IPS-NIHi7 (cell line): ENCODE results near the gene FASTK.
"Not testable (repeated sequence)": the region's sequence is repeated elsewhere in the genome, so short reads cannot be mapped to it uniquely, and the experiment has no call there.

Experiments used
- DNase-seq: peaks from one replicate; pipeline ENCODE4 v3.0.0; 2012; ENCODE audit warnings: mixed read lengths; ENCODE audit errors: extremely low spot score

The FASTK gene

DNA sequence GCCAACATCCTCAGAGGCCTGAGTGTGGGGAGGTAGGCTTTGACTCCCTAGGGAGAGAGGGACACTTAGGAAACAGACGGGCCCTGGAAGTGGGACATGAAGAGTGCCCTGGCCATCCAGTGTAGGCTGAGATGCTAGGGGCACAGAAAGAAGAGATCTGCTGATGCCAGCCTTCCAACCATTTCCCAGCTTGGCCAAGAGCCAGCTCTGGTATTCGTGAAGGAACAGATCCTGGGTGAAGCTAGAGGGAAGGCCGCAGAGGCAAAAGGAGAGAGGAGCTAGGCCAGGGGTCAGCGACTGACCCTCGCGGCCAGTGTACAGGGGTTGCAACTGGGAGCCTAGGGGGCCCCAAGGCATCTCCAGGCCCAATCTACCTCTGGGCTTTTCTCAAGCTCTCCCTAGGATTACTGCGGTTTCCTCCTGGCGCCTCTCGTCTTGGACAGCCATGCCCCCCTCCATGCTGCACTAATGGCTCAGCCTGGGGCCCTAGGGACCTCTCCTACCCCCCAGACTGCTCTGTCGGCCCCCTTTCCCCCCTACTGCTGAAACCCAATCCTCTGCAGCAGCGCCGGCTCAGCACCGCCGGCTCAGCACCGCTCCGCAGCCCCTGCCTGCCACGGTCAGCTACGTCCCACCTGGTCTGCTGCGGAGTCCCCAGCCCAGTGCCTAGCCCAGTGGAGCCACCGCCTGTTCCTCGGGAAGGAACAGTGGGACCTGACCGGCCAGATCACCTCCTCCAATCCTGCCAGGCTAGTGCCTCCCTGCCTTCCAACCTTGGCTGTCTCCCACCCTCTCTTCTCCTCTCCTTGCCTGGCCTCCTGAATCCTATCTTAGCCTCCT is 32.4 kb downstream of the FASTK start, which contains the start of gene ASIC3:
TSS of gene ASIC3 (plus strand) at position 556 of the 840 bp plus-strand sequence. CDS start 355 bp downstream, outside the sequence.
- DNase-seq, result no peak

DNA sequence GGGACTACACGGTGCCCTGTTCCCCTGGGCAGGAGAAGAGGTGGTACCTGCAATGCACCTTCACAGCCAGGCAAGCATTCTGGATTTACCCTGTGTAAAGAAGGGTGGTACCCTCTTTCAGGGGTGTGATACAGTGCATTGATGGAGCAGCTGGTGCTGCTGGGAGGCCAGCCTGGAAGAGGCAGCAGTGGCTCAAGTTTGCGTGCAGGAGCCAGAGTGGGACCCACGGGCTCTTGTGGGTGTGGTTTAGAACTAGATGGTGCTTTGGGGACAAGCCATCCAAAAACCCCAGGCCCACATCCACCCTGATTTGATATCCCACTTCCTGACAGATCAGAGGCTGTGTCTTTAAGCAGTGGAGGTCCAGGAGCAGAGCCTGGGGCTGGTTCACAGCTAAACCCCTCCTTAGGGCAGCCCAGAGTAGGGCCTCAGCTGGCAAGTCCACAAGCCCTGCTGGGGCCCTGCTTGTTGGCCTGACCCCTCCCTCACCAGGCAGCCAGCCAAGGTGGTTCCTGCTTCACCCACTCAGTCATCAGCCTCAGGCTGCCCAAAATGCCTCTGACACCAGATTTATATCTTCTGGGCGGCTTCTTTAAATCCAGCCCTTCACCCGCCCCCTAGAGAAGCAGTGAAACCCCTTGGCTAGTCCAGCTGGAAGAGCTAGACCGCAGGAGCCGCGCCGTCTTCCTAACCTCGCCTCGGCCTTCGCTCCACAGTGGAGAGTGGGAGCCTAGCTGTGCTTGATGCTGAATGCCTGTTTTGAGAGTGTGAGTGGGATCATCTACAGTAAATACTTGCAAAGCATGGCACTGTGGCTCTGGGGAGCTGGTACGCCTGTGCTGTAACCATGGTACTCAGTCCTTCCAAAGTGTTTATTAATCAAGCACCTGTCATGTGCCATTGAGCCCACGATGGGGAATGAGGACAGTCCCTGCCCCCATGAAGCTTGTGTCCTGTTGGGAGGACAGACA is 33.7 kb downstream of the FASTK start:
- no peak for DNase-seq

DNA sequence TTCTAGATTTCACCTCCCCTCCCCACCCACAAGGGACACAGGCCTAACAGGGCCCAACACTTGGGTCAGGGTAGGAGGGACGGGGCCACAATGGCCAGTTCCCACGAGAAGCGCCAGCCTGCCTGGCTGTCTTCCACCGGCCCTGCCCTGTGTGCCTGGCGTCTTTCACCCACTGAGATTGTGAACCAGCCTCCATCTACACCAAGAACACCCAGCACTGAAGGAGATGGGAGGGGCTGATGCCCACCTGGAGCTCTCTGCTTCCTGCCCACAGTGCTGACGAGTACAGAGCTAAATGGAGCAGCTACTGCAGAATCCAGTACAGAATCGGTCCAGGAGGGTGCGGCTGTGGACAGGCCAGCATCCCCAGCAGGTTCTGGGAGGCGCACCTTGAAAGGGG is 34.6 kb downstream of the FASTK start:
- DNase-seq, result no peak

DNA sequence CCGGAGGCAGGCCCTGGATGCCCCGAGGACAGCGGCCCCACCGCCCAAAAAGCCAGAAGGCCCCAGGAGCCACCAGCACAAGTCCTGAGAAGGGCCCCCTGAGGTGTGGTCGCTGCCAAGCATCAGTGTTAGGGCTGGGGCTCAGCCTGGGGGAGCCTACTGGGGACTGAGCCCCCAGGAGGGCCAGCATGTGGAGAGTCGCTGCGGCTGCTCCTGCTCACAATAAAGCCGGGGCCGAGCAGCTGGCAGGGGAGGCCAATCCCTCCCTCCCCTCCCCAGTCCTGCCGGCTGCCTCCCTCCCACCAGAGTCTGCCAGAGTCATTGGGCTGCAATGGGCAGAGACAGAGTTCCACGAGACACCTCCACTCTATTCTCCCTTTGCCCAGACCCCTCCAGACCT is 35.3 kb downstream of the FASTK start:
- no peak for DNase-seq

DNA sequence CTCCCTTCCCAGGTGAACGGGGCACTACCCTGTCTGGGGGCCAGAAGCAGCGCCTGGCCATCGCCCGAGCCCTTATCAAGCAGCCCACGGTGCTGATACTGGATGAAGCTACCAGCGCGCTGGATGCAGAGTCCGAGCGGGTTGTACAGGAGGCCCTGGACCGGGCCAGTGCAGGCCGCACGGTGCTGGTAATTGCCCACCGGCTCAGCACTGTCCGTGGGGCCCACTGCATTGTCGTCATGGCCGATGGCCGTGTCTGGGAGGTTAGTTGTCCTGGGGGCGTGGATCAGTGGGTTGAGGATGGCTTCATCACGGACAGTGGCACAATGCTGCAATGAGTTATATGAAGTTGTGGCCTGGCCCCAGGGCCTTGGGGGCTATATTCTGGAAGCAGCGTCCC is 36.6 kb downstream of the FASTK start:
- DNase-seq, result no peak

DNA sequence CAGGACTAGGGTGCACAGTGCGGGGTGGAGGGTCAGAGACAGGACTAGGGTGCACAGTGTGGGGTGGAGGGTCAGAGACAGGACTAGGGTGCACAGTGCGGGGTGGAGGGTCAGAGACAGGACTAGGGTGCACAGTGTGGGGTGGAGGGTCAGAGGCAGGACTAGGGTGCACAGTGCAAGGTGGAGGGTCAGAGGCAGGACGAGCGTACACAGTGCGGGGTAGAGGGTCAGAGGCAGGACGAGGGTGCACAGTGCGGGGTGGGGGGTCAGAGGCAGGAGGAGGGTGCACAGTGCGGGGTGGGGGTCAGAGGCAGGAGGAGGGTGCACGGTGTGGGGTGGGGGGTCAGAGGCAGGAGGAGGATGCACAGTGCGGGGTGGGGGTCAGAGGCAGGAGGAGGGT is 37.2 kb downstream of the FASTK start:
- DNase-seq, result not testable (repeated sequence)

DNA sequence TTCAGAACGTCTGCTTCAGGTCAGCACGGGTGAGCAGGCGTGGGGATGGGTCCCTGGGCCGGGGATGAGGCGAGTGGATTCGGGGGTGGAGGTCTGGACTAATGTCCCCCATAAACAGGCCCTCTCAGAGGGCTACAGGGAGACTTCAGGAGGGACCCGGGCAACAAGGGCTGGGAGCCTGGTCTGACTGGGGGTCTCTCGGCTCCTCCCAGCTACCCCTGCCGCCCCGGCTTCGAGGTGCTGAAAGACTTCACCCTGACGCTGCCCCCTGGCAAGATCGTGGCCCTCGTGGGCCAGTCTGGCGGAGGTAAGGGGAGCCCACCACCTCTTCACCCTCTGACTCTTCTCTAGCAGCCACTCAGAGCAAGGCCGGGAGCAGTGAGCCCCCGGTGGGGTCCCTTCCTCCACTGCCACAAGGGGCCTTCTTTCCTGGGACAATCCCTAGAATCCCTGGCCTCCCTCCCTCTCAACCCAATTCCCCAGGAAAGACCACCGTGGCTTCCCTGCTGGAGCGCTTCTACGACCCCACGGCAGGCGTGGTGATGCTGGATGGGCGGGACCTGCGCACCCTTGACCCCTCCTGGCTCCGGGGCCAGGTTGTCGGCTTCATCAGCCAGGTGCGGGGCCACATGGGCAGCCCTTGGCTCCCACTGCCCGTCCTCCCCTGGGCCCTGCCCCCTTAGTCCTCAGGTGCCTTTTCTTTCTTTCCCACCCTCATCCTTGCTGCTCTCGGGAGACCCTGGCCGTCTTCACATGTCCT is 39.8 kb downstream of the FASTK start:
- no peak for DNase-seq

DNA sequence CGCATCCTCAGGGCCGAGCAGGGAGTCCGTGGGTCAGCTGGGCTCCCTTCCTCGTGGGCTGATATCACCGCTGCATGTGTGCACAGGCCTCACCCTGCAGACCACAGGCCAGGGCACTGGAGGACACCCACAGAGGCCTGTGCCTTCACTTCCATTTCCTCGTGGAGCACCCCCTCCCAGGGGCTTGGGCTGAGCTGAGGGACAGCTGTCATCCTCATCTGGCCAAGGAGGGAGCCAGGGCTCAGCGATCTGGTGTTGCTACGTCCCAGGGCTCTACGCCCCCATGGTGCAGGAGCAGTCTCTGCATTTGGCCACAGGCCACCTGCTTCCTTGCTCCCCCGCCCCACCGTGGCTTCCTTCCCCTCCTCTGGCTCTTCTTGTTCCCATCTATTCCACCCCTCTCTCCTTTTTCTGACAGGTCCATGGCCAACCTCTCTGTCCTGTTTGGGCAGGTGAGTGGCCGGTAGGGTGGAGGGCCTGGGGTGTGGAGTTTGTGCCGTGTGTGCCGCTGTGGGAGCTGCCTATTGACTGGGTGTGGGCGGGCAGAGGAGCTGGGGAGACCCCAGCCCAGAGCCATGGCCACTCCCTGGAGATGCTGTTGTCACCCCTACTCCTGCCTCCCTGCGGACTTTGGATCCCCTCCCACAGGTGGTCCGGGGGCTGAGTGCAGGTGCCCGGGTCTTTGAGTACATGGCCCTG is 40.6 kb downstream of the FASTK start:
- no peak for DNase-seq

DNA sequence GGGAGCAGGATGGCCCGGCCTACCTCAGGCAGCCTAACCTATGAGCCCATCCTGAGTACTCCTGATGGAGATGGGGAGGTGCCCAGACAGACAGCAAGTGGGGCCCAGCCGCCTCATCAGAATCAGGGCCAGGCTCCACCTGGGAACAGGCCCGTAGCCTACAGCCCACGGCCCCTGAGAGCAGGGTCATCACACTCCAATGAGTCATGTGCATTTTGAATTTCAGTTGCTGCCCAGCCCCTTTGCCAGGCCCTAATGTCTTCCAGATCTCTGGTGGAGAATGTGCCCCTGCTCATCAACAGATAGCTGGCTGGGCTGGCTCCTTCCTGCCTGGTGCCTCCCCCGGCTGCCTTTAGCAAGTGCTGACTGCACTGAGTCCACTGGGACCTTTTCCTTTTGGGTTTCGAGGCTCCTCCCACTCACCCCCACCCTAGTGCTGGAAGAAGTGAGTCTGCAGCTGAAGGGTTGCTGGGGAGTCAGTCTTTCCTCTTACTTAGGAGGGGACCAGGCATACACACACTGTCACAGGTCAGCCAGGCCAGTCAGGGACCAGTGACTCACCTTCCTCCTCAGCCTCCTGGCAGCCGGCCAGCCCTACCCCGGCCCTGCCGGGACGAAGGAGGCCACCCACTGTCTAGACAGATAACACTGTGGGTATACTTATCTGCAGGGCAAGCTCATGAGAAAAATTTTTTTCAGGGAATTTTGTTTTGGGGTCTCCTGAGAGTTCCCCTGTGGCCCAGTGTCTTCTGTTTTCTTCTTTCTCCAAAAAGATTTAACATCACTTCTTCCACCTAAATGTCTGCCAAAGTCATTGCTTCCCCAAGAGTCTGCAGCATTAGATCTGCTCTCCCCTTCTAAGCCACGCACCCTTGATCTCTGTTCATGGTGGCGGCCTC is 41.4 kb downstream of the FASTK start:
- DNase-seq, result peak; percentile 45

DNA sequence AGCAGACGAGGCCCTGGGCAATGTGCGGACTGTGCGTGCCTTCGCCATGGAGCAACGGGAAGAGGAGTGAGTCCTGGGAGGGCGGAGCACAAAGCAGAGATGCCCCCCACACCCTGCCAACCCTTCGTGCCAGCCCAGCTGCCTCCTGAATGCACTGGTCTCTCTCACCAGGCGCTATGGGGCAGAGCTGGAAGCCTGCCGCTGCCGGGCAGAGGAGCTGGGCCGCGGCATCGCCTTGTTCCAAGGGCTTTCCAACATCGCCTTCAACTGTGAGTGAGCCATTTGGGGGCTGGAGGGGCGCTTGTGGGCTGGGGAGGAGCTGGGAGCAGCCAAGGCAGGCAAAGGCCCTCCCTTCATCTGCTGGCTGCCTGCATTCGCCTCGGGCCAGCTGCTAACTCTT is 44.7 kb downstream of the FASTK start:
- no peak for DNase-seq

DNA sequence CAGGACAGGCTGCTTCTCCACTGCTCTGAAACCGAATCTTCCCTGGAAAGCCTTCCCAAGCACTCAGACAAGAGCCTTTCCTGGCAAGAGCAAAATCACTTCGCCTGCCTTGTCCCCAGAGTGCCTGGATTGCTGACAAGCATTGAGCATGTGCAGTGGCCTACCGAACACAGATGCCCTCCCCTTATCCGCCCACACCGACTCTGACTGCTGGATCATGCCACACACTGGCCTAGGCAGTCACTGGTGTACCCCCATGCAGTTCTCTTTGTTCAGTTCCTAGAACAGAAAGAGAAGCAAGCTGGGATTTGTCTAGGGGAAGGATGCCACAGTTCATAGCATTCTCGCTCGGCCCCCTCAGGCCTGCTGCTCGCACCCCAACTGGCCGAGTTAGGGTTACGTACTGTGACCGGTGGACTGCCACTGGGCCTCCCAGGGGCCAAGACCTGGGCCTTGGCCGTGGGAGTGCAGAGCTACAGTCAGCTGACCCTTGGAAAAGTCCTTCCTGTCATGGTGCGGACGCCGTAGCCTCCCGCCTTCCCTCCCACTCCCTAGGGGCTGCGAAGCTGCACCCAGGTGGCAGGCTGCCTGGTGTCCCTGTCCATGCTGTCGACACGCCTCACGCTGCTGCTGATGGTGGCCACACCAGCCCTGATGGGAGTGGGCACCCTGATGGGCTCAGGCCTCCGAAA is 45.4 kb downstream of the FASTK start:
- DNase-seq, result no peak

DNA sequence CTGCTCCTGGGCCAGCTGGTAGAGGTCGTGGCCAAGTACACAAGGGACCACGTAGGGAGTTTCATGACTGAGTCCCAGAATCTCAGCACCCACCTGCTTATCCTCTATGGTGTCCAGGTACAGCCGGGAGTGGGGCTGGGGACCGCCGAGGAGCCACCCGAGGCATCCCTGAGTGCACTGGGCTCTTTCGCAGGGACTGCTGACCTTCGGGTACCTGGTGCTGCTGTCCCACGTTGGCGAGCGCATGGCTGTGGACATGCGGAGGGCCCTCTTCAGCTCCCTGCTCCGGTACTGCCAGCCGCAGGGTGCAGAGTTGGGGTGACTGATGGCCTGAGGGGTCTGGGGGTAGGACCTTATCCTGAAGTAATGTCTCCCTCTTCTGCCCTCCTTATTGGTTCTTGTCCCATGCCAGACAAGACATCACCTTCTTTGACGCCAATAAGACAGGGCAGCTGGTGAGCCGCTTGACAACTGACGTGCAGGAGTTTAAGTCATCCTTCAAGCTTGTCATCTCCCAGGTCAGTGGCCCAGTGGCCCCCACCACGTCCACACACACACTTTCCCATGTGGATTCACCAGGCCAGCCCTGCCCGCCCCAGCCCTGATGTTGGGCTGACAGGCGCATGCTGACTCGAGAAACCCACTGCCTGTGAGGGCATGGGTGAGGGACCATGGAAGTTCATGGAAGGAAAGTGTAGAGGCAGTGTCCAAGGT is 46.1 kb downstream of the FASTK start:
- no peak for DNase-seq

DNA sequence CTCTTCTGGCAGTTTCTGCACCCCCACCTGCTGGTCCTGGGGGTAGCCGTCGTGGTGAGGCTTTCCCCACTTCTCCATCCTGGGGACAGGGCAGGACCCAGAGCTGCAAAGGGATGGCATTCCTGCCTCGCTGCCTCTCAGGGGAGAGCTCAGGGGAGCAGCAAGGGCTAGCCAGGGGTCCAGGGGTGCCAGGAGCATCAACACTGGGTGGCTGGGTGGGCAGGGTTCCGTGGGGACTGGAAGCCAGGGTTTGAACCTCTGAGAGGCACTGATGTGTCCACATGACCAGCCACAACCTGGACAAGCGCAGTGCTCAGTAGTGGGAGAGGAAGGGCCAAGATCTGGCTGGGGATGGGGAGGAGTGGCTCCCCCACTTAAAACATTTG is 46.8 kb downstream of the FASTK start:
- no peak for DNase-seq

DNA sequence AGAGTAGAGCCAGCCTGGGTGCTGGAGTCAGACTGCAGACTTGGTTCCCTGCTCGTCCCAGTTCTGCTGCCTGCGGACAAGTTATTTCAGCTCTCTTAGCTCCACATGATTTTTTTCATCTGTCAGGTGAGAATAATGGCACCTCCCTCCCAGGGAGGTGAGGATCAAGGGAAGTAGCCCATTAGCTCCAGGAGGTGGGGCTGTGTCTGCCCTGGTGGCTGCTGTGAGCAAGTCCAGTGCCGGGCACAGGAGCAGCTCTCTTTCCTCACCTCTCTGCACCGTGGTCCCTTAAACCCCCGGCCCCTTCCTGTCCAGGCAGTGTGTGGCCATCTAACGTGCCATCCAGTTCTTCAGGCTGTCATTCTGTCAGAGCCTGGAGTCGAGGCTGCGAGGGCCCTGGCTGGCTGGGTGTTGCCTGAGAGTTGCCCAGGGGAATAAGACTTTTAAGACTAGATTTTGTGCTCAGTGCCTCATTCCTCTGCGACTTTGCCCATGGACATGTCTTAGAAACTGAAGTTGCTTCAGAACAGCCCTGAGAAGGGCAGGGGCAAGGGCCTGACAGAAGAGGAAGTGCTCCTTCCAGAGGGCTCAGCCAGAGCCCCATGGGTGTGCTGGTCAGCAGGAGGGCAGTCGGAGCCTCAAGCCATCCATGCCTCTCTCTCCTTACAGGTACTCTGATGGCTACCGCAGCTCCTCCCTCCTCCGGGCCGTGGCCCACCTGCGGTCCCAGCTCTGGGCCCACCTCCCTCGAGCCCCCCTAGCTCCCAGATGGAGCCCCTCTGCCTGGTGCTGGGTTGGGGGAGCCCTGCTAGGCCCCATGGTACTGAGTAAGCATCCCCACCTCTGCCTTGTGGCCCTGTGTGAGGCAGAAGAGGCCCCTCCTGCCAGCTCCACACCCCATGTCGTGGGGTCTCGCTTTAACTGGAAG is 47.4 kb downstream of the FASTK start:
- DNase-seq, result peak; percentile 42

DNA sequence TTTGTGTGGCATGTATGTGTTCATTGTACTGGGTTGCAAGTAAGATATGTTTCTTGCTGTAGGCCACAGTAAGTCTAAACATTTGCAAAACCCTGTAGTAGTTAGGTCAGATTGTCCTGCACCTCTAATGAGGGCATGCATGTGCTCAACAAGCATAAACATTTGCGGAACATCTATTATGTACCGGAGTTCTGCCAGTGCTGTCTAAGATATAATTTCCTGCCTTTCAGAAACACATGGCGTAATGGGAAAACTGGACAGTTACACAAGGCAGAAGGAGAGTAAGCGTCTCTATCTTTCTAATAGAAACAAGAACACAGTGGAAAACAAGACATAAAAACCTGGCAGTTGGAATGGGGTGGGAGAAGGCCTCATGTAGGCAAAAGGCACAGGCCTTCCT is 49.6 kb downstream of the FASTK start:
- no peak for DNase-seq

DNA sequence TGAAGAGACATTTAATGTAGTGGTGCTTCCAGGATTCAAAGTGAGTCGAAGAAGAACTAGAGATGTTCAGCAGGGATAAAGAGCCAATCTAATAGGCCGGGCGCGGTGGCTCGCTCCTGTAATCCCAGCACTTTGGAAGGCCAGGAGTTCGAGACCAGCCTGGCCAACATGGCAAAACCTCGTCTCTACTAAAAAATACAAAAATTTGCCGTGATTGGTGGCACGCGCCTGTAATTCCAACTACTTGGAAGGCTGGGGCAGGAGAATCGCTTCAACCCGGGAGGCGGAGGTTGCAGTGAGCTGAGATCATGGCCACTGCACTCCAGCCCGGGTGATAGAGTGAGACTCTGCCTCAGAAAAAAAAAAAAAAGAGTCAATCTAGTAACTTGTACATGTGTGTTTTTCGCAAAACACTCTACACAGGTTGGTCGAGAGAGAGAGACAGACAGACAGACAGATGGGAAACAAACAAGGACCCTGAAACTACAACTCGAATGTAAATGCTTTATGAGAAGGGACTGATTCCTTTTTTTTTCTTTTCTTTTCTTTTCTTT is 51.6 kb downstream of the FASTK start:
- no peak for DNase-seq

DNA sequence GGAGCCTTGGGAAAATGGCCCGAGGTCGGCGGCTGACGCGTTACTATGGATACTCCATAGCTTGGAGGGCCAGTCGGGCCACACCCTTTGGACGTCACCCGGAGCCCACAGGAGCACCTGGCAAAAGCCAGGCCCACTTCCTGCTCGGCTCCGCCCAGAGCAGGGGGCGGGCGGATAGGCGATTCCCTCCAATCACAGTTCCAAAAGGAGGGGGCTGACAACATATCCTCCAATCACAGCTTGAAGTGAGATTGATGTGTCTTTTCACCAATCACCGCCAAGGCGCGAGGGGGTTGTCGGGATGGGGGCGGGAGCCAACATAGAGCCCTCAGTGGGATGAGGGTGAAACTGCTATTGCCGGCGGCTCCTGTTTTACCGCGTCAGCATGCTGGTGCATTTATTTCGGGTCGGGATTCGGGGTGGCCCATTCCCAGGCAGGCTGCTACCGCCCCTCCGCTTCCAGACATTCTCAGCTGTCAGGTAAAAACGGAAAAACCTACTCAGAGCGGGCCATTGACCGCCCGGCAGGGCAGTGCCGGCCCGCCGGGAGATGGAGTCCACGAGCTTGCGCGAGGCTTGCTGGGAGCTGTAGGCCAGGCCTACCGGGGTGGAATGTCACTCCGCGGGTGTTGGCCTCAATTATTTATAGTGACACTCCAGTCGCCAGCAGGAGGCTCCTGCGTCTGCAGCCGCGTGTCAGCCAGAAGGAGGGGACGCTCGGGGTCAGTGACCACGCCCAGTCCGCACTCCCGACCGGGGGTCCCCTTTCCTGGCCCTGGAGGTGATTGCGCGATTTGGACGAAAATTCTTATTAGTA is 52.3 kb downstream of the FASTK start, which contains the start of gene ABCB8:
TSS of gene ABCB8 (plus strand) at position 320 of the 817 bp plus-strand sequence. CDS start at position 386, 66 bp downstream.
- peak; percentile 99 for DNase-seq
